ENCODE measurements around the gene UQCR10. TPM values are rescaled to one million over a fixed set of nuclear protein-coding genes. Genes with fewer than 3 reads are reported as not detected.
A peak's percentile ranks its signal among the peaks of the same experiment; 100 is the strongest.

UQCR10 gene
- total and polyA plus RNA-seq, 2 of the 4 experiments (the other 2 are of a cell fraction): 103 to 260 TPM

DNA sequence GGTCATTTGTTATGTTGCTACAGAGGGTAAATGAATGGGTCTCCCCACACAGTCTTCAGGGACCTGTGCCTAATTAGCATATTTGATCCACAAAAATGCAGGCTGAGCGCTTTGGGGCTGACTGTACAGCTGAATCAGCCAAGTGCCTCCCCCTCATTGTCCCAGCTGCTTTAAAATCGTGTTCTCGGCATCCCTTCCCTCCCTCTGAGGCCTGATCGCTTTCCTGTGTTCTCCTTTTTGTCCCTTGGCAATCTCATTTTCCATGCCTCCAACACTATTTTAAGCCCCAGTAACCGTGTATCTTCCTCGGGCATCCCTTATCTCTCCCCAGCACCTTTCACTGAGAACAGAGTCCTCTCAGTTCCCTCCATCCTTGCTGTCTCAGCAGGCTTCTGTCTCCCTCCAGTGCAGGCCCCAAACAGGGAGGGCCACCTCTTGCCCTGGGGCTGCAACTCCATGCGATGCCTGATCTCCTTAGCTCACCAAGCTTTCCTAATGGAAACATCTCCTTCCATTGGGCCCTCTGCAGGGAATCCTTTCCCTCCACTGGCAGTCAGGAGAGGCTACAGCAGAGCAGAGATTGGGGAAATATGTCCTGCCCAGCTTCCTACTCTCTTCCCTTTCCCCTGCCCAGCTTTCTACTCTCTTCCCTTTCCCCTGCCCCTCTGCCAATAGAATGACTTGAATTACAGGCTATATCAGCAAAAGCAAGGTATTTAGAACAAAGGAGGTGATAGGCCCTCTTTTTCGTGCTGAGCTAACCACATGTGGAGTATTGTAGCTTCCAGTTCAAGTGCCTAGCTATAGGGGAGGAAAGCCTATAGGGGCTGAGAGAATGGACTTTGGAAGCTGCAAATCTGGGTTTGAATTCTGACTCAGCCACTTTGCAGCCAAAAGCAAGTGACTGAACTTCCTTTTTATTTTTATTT, 13.8 kb downstream of the UQCR10 start:
- H3K9ac ChIP-seq (ENCODE audit: low read depth, low read length): peak overlapping the region; percentile 48
- dilution Hi-C loops (cut with HindIII; ENCODE audit: low sequenced_read_pairs, unreplicated experiment): no loop called here
- peak overlapping the region; percentile 98 for H3K14ac ChIP-seq (replicated peaks; ENCODE audit: low read depth, low read length)
- in situ Hi-C loops (cut with MboI; ENCODE audit: low sequenced_read_pairs): no loop called here
- H3K4ac ChIP-seq (ENCODE audit: low read depth, low read length): peak overlapping the region; percentile 98
- no TSS peak for BruUV-seq (replicated peaks)
- no peaks in the 10 kb centered on the region for H4K20me1 ChIP-seq (ENCODE audit: insufficient read depth, low read length)
- H3K18ac ChIP-seq (ENCODE audit: low read depth, low read length): peak overlapping the region; percentile 90
- H3K27ac ChIP-seq (ENCODE audit: insufficient read depth, low read length): peak overlapping the region; percentile 90
- peaks cover 18% of the 10 kb centered on the region for H3K9me1 ChIP-seq (ENCODE audit: insufficient read depth, low read length)
- H2BK15ac ChIP-seq (ENCODE audit: low read depth, low read length): peak overlapping the region; percentile 95
- peak overlapping the region; percentile 45; the same call in 1 of the 2 replicates for H3K4me2 ChIP-seq (ENCODE audit: low read depth, low read length)
- peak overlapping the region; percentile 95 for H3K56ac ChIP-seq (ENCODE audit: extremely low read depth, insufficient read depth, low read length)
- H4K91ac ChIP-seq (ENCODE audit: insufficient read depth, low read depth, low read length): peak overlapping the region; percentile 99
- H3K36me3 ChIP-seq (ENCODE audit: control insufficient read depth, insufficient read depth, low read length): no peaks in the 10 kb centered on the region
- DNase-seq (peak; percentile 85), ATAC-seq (ENCODE audit: low read depth) (peak; percentile 81)
- CTCF ChIA-PET: interaction anchor here (0.7 to 1.7 kb wide), 3 partner anchors 8 to 607 kb away, joined by 3 to 4 read pairs (median 4); partner anchors contain the start of gene RNF215
- peak overlapping the region; percentile 82 for H4K5ac ChIP-seq (ENCODE audit: low read depth, low read length)
- H3K4me3 ChIP-seq (ENCODE audit: insufficient read depth, low read depth, low read length): no peak overlapping the region
- peak overlapping the region; percentile 85 for H2AFZ ChIP-seq (replicated peaks; ENCODE audit: low read length, poor library complexity)
- H2AK5ac ChIP-seq (ENCODE audit: low read depth, low read length): peak overlapping the region; percentile 95
- H2BK120ac ChIP-seq (ENCODE audit: low read depth, low read length): peak overlapping the region; percentile 99
- no peaks in the 10 kb centered on the region for H3K27me3 ChIP-seq (ENCODE audit: control insufficient read depth, insufficient read depth, low read length)
- TF ChIP-seq RFX5 (IDR thresholded peaks at IDR 0.05; ENCODE audit: low read depth, low read length) (no peak), CEBPB (IDR thresholded peaks at IDR 0.05; ENCODE audit: low read depth, low read length) (no peak), MXI1 (IDR thresholded peaks at IDR 0.05; ENCODE audit: borderline replicate concordance, low read depth, low read length) (no peak), CHD1 (IDR thresholded peaks at IDR 0.05; ENCODE audit: low read depth, low read length) (no peak), MAFK (IDR thresholded peaks at IDR 0.05; ENCODE audit: low read depth, low read length) (peak; percentile 54; the same call in 1 of the 2 replicates), RAD21 (IDR thresholded peaks at IDR 0.05; ENCODE audit: low read length) (no peak), FOS (IDR thresholded peaks at IDR 0.05; ENCODE audit: low read depth, low read length) (peak; percentile 55; the same call in 1 of the 2 replicates), CTCF (conservative IDR thresholded peaks at IDR 0.05; ENCODE audit: low read depth, low read length) (no peak), BHLHE40 (IDR thresholded peaks at IDR 0.05; ENCODE audit: low read depth, low read length) (0 out of 2 replicates have a peak, but pooled peaks have one; percentile 14)
- TF ChIP-seq, protein P1, sequence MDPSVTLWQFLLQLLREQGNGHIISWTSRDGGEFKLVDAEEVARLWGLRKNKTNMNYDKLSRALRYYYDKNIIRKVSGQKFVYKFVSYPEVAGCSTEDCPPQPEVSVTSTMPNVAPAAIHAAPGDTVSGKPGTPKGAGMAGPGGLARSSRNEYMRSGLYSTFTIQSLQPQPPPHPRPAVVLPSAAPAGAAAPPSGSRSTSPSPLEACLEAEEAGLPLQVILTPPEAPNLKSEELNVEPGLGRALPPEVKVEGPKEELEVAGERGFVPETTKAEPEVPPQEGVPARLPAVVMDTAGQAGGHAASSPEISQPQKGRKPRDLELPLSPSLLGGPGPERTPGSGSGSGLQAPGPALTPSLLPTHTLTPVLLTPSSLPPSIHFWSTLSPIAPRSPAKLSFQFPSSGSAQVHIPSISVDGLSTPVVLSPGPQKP (IDR thresholded peaks at IDR 0.05; ENCODE audit: borderline replicate concordance, low read depth, low read length): no peak
- 0% methylated on average over 5 of the region's 8 CpGs; no CpG with 5 or more reads in 1 of the 2 experiments for WGBS, 2 experiments (ENCODE audit: extremely low coverage in 2 of 2, insufficient read length in 1 of 2)
- no peaks in the 10 kb centered on the region for H3K9me3 ChIP-seq (ENCODE audit: control insufficient read depth, insufficient read depth, low read length)
- H3K23ac ChIP-seq (ENCODE audit: low read depth, low read length): peak overlapping the region; percentile 96
- H2BK5ac ChIP-seq (ENCODE audit: low read depth, low read length, poor library complexity, severe bottlenecking): peak overlapping the region; percentile 96
- peaks cover 0 to 12% of the 10 kb centered on the region in 2 experiments; a peak in 2 of 4 replicates for H3K79me1 ChIP-seq (ENCODE audit: low read depth in 1 of 2, low read length in 2 of 2)
- H2AK9ac ChIP-seq (replicated peaks; ENCODE audit: low read depth, low read length, poor library complexity): peak overlapping the region; percentile 99
- H4K8ac ChIP-seq (ENCODE audit: low read depth in 2 of 2, low read length in 2 of 2): peak overlapping the region; percentile 85 to 99
- POLR2A ChIA-PET (ENCODE audit: unreplicated experiment): no interaction called here
- intact Hi-C loops (cut with micrococcal nuclease): no loop called here
- peaks cover 31% of the 10 kb centered on the region for H3K4me1 ChIP-seq (ENCODE audit: control insufficient read depth, insufficient read depth, low read length)
- peak overlapping the region; percentile 98 for H2BK20ac ChIP-seq (ENCODE audit: low read depth, low read length)
